ENCODE data around the gene UACA. TPM values are rescaled to one million over a fixed set of nuclear protein-coding genes. Genes with fewer than 3 reads are reported as not detected.

Gene UACA
- total and polyA plus RNA-seq, 2 of the 8 experiments (the other 6 are each of a cell fraction or from before 2014, with no cell fraction given) = 28.6 to 38.9 TPM

DNA sequence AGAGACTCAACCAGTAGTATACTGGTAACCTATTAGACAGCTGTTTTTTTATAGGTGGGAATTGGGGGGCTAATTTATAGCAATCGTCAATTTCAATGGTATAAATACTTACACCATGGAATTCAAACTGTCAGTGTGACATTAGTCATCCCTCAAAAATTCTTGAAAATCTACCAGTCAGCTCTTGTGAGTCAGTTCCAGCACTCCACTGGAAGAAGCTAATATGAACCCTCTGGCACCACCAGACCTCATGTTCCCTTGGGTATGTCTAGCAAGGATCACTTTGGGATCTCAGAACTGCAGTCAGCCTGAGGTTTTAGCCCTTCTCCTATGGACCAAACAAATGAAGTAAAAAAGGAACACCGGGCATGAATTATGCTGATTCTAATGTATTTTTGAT lies 11.8 kb upstream of the UACA start:
- H4K5ac ChIP-seq (ENCODE audit: insufficient read length, low read depth, low read length) = no peak overlapping the region
- H3K79me1 ChIP-seq (ENCODE audit: low read depth, low read length) = no peaks in the 10 kb centered on the region
- ChIA-PET CTCF (ENCODE audit: partially characterized antibody) (interaction anchor here (1.2 kb wide), 1 partner anchor 38 kb away, joined by 3 read pairs; no protein-coding TSS in a partner anchor), POLR2A (ENCODE audit: partially characterized antibody) (no interaction called here)
- H3K9ac ChIP-seq (replicated peaks in 1 of 4; ENCODE audit: extremely low read depth in 1 of 4, low read depth in 3 of 4, low read length in 3 of 4) = no peak overlapping the region
- no peak overlapping the region for H2BK120ac ChIP-seq (replicated peaks; ENCODE audit: low read depth, low read length)
- H3K9me3 ChIP-seq (ENCODE audit: insufficient read depth in 2 of 2, low read depth in 1 of 2, low read length in 1 of 2) = no peaks in the 10 kb centered on the region
- H3K18ac ChIP-seq (ENCODE audit: extremely low read depth, low read length) = no peak overlapping the region
- H3K4me2 ChIP-seq (ENCODE audit: insufficient read depth in 1 of 2, low read depth in 2 of 2, low read length in 2 of 2) = no peak overlapping the region
- no peak overlapping the region for H2BK12ac ChIP-seq (ENCODE audit: low read depth, low read length)
- no peak overlapping the region for H3K4ac ChIP-seq (replicated peaks; ENCODE audit: insufficient read length, low read depth, low read length)
- H4K91ac ChIP-seq (replicated peaks; ENCODE audit: insufficient read length, low read length) = no peak overlapping the region
- H2AK5ac ChIP-seq (ENCODE audit: low read depth, low read length) = no peak overlapping the region
- no peaks in the 10 kb centered on the region for H3K36me3 ChIP-seq (ENCODE audit: control insufficient read depth in 2 of 4, insufficient read depth in 4 of 4, low read length in 3 of 4)
- no peaks in the 10 kb centered on the region for H3K27me3 ChIP-seq (replicated peaks in 1 of 4; ENCODE audit: control insufficient read depth in 3 of 4, extremely low read depth in 1 of 4, insufficient read depth in 3 of 4, low read length in 3 of 4)
- no peak overlapping the region for H2BK15ac ChIP-seq (ENCODE audit: low read length)
- H4K20me1 ChIP-seq (replicated peaks in 1 of 2; ENCODE audit: control insufficient read depth in 1 of 2, insufficient read depth in 2 of 2, low read length in 2 of 2) = no peaks in the 10 kb centered on the region
- H2BK5ac ChIP-seq (ENCODE audit: low read depth, low read length) = no peak overlapping the region
- no peak for FAIRE-seq
- no peak overlapping the region for H3K56ac ChIP-seq (replicated peaks; ENCODE audit: insufficient read length, low read depth, low read length)
- no peak overlapping the region for H3K23ac ChIP-seq (ENCODE audit: insufficient read length)
- no peaks in the 10 kb centered on the region for H3K4me1 ChIP-seq (replicated peaks in 1 of 4; ENCODE audit: control insufficient read depth in 3 of 4, insufficient read depth in 4 of 4, low read length in 3 of 4)
- no peak overlapping the region for H3K27ac ChIP-seq (ENCODE audit: low read depth, low read length)
- H2AFZ ChIP-seq (ENCODE audit: low read length) = no peak overlapping the region
- H3K23me2 ChIP-seq (ENCODE audit: low read depth, low read length) = no peaks in the 10 kb centered on the region; the same call in 1 of the 2 replicates
- H4K8ac ChIP-seq (ENCODE audit: extremely low read depth, insufficient read depth, low read length) = no peak overlapping the region
- no peak overlapping the region for H2BK20ac ChIP-seq (ENCODE audit: low read length)
- TF ChIP-seq SAP30 (IDR thresholded peaks at IDR 0.05; ENCODE audit: insufficient read depth, insufficient replicate concordance, low read length) = no peak
- DNase-seq (ENCODE audit: low read depth in 1 of 2, low spot score in 2 of 2) = no peak
- no peaks in the 10 kb centered on the region for H3K79me2 ChIP-seq (ENCODE audit: control insufficient read depth in 1 of 2, insufficient read depth in 2 of 2, low read length in 2 of 2)
- no peak overlapping the region for H3K4me3 ChIP-seq (ENCODE audit: extremely low read depth in 1 of 4, insufficient read depth in 2 of 4, low read depth in 3 of 4, low read length in 4 of 4)
- no peak overlapping the region for H3K14ac ChIP-seq (ENCODE audit: insufficient read length)
- WGBS, 2 experiments (ENCODE audit: extremely low coverage in 1 of 2, insufficient coverage in 1 of 2, insufficient read length in 1 of 2, insufficient replicate concordance in 2 of 2, low coverage in 1 of 2, low lambda C conversion rate in 2 of 2, missing lambda C conversion rate in 1 of 2) = 92% methylated on average over 2 of the region's 2 CpGs; no CpG with 5 or more reads in 1 of the 2 experiments
